ENCODE measurements around the gene CCR9. TPM values are rescaled to one million over a fixed set of nuclear protein-coding genes. Genes with fewer than 3 reads are reported as not detected.

Gene CCR9
- polyA plus RNA-seq, 3 donors: 0.05 to 0.06 TPM; not detected in 1

DNA sequence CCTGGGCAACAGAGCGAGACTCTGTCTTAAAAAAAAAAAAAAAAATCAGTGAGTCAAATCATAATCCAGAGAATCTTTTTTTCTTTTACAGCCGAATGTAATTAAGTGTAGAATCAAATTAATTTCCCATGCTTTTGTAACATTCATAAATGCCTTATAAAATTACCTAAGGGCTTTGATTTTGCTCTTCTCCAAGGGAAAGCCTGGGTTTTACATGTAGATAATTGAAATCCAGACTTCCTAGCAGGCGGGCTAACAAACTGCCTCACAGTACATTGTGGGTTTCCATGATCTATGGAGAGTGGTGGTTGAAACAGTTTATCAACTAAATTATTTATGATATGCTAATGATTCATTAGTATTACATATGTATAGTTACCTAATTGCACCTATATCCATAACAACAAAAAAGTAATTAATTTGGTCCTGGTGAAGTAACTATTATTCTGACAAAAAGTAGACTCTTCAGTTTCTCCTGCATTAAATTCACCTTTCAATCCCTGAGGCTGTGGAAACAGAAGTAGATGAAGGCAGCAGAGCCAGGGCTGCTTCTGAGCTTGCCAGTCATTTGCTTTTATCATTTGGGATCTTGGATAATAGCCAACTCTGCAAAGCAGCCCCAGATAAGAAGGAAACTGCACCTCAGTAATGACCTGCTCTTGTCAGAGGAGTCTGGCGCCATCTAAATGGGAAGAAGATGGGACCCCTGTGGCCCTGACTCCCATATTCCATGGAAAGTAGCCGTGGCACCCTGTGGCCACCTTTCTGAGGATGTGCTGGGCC, 9.5 kb downstream of the CCR9 start:
- H3K27ac ChIP-seq (ENCODE audit: low read depth, low read length): no peak overlapping the region
- WGBS, 3 donors: 92 to 95% (median 94%) methylated on average over 5 of the region's 5 CpGs

DNA sequence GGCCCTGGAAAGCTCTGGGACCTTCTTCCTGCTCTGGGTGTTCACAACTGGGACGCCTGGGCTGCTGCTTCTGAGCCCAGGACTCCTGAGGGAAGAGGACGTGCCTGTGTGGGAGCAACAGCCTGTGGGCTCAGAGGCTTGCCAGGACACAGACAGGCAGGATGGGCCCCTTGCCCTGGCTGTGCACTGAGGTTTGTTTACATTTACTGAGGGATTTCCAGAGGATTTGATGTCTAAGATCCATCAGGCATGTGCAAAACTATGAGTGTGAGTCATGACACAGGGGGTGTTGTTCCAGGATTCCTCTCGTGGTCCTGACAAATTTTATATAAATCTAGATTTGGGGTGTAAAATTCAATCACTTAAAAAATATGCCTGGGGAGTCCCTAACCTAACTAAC, 10.6 kb downstream of the CCR9 start:
- WGBS, 3 donors: 67 to 81% (median 70%) methylated on average over 3 of the region's 3 CpGs

DNA sequence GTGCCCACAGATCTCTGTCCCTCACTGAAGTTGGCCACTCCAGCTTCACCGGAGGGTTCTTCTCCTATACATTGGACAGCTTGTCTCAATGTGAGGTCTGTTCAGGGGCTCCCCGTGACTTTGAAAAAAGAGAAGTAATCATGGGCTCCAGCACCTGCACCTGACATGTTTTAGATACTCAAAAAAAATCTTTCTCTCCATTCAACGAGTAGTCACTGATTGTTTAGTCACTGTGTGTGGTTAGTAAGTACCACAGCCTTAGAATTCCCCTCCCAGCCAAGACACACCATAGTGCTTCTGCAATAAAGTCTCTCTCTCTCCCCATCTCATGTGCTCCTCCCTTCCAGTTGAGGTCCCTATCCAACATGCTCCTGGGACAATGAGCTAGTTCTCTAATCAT, 18.6 kb downstream of the CCR9 start:
- no peak overlapping the region for H3K27ac ChIP-seq (ENCODE audit: low read depth, low read length)
- 74 to 78% (median 78%) methylated on average over 3 of the region's 3 CpGs for WGBS, 3 donors

More for the DNA sequence above, 10.6 kb downstream of the CCR9 start:
- no peak overlapping the region for H3K27ac ChIP-seq (ENCODE audit: low read depth, low read length)

DNA sequence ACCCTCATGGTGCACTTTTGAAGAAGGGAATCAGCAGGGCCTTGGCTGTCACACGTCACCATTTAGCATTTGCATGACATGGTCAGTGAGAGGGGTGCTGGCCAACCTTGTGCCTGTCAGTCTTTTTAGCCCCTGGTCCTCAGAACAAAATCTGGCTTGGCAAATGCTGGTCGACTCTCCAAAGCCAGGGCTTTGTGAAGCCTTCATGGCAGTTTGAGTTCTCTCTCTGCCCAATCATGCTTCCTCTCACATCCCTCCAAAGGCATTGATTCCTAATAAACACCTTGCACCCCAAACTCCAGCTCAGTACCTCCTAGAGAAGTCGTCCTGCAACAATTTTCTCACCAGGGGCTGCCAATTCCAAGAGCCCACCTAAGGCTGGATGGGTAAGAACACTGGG, 19.4 kb downstream of the CCR9 start:
- 75 to 92% (median 89%) methylated on average over 3 of the region's 3 CpGs for WGBS, 3 donors
- no peak overlapping the region for H3K27ac ChIP-seq (ENCODE audit: low read depth, low read length)

DNA sequence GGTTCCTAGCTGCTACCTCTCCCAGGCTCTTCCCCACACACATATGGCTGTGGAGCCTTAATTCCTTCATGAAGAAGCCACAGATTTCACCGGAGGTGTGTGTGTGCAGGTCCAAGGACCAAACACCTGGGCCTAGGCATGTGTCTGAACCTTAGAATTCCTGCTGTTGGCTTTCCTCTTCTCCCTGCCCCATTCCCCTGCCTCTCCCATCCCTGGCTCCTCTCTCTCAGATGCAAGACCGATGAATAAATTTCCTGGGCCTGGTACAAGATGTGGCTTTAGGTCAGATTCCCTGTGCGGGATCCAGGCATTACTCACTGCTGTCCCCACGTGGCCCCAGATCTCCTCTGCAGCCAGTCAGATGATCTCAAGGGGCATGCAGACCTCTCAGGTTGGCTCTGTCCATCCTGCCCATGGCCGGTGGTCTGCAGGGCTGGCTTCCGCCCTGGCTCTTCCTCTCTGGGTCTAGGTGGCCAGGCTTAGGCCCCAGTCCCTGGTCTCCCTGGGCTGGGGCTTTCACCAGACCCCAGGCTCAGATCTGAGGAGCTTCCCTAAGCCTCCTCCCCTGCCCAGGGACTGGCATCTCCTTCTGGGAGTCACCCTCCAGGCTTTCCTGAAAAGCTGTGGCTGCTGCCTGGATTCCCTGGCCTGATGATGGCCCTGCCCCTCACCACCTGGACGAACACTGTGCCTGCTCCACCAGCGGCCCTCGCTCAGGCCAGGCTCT, 20.5 kb downstream of the CCR9 start:
- H3K27ac ChIP-seq (ENCODE audit: low read depth, low read length): no peak overlapping the region
- 66 to 82% (median 78%) methylated on average over 9 of the region's 9 CpGs for WGBS, 3 donors

DNA sequence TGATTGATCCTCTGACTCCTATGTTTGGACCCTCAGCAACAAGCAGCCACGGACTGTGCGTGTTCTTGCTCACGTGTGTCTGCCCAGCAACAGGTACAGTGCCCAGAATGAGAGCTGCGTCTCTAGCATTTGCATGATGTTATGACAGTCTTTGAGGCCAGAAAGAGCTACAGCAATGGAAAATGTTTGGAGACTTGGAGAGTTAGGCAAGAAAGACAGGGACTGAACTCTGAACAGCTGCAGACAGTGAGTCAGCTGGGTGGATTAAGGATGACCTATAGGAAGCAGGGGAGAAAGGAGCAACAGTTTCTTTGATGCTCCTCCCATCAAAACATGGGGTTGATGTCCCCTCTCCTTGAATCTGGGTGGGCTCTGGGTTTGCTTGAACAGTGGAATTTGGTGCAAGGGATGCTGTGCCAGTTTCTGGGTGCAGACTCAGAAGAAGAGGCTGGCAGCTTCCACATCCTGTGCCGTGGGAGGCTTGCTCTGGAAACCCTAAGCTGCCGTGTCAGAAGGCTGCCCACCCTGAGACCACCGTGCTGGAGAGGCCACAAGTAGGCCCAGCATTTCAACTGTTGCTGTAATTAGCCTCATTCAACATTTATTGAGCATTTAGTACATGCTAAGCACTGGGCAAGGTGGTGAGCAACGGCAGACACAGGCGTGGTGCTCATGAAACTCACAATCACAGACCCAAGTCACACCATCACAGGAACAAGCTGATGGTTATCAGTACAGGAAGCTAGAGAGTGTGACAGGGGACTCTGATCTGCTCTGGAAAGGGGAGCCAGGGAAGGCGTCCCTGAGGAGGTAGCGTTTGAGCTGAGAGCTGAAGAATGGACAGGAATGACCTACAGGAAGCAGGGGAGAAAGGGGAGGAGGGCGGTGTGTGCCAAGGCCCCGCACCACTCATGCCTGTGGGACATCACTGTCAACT, 21.7 kb downstream of the CCR9 start:
- 69 to 80% (median 72%) methylated on average over 13 of the region's 13 CpGs for WGBS, 3 donors
- H3K27ac ChIP-seq (ENCODE audit: low read depth, low read length): no peak overlapping the region

DNA sequence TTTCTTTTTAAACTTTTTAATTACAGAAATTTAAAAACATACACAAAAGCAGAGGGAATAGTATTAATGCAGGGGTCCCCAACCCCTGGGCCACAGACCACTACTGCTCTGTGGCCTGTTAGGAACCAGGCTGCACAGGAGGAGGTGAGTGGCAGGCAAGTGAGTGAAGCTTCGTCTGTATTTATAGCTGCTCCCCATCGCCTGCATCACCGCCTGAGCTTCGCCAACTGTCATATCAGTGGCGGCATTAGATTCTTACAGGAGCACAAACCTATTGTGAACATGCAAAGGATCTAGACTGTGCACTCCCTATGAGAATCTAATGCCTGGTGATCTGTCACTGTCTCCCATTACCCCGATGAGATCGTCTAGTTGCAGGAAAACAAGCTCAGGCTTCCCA, 22.4 kb downstream of the CCR9 start:
- WGBS, 3 donors: 88 to 92% (median 91%) methylated on average over 7 of the region's 7 CpGs
- no peak overlapping the region for H3K27ac ChIP-seq (ENCODE audit: low read depth, low read length)

DNA sequence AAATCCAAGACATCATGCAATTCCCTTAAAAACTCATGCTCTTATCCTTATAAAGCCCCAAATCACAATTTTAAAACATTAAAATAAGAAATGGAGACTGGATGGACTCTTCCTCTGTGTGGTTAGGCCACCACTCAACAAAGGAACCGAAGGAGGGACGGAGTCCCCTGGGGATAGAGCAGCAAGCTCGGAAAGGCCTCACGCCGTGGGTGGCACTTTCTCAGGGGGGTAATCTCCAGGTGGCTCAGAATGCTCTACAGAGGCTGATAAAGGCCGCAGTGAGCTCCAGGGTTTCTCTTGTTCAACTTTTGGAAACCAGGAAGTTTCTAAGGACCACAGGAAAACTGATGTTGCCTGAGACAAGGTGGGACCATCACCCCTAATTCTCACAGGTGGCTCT, 23.2 kb downstream of the CCR9 start:
- H3K27ac ChIP-seq (ENCODE audit: low read depth, low read length): no peak overlapping the region
- 84 to 87% (median 86%) methylated on average over 6 of the region's 6 CpGs for WGBS, 3 donors

DNA sequence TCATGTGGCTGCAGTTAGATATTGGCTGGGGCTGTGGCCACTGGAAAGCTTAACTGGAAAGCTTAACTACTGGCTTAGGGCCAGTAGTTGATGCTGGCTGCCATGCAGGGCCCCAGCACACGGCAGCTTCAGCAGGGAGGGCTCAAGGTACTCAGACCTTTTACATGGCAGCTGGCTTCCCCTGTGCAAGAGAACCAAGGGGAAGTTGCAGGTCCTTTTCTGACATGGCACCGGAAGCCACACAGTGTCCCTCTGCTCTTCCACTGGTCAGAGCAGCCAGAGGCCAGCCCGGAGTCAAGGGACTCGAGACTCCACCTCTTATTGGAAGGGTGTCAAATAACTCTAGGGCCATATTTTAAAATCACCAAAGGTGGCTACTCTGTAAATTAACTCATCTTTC, 24.5 kb downstream of the CCR9 start:
- no peak overlapping the region for H3K27ac ChIP-seq (ENCODE audit: low read depth, low read length)
- 71 to 74% (median 73%) methylated on average over 4 of the region's 4 CpGs for WGBS, 3 donors

DNA sequence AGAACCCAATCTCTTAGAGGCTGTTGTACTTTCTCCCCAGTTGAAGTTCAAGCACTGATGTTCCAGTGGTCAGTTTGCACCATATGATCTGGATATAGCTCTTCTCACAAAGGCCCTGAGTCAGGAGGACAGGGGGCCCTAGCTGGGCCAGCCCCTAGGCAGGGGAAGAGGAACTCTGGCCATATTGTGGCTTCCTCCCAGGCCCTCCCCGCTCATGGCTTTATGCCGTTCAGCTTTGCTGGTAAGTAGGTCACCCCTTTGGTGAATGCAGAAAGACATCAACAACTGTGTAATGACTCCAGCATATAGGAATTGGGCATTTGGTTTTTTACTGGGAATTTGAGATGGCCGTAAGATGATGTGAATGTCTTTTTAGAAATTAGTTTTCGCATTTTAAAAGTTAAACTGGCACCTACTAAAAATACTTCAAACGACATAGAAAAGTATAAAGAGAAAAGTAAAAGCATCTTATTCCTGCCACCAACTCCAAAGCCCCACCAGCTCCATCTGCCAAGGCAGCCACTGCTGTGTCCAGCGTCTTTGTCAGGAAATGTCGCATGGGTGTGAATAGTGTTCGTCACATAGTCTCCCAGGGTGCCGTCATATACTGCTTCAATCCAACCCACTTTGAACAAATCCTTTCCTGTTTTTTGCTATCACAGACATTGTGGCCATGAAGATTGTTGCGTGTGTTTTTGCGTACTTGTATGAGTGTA, 25.3 kb downstream of the CCR9 start:
- 88 to 93% (median 90%) methylated on average over 11 of the region's 11 CpGs for WGBS, 3 donors

DNA sequence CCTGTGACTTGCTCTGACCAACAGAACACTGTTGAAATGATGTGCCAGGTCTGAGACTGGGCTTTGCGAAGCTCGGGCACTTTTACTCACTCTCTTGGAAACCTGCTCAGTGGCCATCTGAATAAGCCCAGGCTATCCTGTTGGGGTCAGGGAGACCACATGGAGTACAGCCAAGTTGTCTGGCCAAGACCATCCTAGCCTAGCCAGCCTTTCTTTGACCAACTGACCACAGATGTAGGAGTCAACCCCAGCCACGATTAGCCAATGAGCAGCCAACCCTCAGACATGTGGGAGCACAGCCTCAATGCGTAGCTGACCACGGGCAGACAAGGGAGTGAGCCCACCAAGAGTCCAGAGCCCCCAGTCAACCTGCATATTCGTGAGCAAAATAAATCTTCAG, 26.1 kb downstream of the CCR9 start:
- WGBS, 3 donors: 89 to 90% (median 89%) methylated on average over 6 of the region's 6 CpGs
- H3K27ac ChIP-seq (ENCODE audit: low read depth, low read length): no peak overlapping the region

More for the DNA sequence above, 25.3 kb downstream of the CCR9 start:
- no peak overlapping the region for H3K27ac ChIP-seq (ENCODE audit: low read depth, low read length)

DNA sequence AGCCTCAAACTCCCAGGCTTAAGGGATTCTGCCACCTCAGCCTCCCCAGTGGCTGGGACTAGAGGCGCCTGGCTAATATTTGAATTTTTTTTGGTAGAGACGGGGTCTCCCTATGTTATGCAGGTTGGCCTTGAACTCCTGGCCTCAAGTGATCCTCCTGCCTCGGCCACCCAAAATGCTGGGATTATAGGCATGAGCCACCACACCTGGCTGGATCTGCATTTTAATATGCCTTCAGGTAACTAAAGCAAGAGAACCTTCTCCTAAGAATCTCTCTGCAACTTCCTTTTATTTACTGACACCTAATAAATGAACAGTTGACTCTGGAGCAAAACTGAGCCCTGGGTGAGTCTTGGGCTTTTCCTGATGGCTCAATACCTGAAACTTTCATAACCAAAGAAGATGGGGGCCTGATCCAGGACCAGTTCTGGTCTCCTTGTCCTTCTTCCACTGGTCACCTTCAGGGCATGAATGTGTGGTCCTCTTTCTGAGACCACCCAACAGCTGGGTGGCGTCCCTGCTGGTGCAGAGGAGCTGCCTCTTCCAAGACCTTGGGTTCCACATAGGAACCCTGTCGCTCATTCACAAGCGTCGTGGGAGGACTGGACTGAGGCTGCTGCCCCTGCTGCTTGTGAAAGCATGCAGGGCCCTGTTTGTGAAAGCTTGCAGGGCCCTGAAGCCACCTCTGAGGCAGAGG, 28.2 kb downstream of the CCR9 start:
- 90 to 93% (median 91%) methylated on average over 7 of the region's 7 CpGs for WGBS, 3 donors
- H3K27ac ChIP-seq (ENCODE audit: low read depth, low read length): no peak overlapping the region

DNA sequence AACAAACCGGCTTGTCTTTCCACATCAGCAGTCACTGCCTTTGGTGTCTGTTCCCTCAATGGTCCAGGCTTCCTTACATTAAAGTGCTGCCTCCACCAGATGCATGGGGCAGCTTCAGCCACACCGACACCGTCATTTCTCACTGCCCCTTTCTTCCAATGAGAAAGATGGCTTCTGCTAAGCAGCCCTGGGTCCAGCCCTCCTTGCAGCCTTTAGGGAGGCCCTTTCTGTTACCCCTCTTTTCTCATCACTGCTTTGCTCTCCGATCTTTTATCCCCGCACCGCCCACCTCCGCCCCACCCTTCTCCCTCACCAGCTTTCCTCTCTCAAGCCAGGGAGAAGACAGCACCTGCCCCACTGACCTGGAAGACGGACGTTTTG, 28.7 kb downstream of the CCR9 start:
- H3K27ac ChIP-seq (ENCODE audit: low read depth, low read length): no peak overlapping the region
- WGBS, 3 donors: 82 to 91% (median 87%) methylated on average over 9 of the region's 9 CpGs

DNA sequence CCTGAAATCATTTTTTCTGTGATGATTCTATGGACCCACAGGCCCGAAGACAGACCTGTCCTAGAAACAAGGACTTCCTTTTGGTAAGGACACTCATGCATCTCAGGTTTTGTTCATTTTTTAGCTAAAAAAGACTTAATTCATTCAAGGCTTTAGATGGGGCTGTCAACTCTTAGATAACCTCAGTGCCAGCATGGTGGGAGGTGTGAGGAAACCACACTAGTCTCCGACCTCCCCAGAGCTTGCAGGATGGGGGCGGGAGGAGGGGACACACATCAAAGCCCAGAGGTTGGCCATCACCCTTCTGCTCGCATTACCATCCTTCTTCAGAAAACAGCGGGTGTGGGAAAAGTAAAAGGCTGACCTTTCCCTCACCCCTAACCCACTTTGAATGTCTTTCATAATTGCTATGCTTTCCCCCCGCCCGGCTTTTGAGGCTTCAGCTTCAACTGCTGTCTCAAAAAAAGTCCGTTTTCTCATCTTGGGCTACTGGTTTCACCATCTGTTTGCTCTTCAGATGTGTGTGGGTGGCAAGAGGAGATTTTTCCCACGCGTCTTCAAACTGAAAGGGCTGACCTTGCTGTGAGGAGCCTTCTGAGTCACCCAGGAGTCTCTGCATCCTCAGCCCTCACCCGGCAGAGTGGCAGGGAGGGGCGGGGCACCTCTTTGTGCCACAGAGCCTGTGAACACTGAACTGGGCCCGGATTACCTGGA, 29.3 kb downstream of the CCR9 start:
- 52 to 61% (median 56%) methylated on average over 13 of the region's 13 CpGs for WGBS, 3 donors
- H3K27ac ChIP-seq (ENCODE audit: low read depth, low read length): no peak overlapping the region

DNA sequence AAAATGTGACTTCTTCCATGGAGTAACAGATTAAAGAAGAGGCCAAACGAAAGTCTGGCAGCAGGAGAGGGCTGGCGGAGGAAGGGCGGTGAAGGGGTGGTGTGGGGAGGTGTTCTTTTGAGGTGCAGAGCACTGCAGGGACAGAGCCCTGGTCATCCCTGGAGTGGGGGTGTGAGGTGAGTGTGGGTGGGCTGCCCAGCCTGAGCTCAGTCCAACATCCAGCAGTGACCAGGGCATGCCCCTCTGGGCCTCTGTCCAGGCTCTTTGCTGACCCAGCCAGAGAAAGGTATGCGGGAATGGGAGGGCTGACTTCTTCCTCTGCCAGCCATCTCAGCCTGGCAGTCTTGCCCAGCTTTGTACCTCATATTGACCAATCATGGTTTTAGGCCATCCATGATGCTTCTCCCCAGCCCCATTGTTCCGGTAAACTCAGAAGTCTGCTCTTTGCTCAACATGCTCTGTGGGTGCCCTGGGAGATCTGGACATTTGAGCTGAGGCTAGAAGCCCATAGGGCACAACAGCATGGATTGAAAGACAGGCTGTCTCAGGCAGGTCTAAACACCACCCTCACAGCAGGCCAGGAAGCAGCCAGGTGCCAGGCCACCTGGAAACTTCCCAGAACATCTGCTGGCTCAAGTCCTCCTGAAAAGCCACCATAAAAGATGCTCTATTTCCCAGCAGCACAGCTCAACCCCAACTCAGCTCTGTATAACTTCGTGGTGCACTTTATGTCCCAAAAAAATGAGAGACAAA, 31.0 kb downstream of the CCR9 start:
- 88 to 89% (median 88%) methylated on average over 6 of the region's 6 CpGs for WGBS, 3 donors

DNA sequence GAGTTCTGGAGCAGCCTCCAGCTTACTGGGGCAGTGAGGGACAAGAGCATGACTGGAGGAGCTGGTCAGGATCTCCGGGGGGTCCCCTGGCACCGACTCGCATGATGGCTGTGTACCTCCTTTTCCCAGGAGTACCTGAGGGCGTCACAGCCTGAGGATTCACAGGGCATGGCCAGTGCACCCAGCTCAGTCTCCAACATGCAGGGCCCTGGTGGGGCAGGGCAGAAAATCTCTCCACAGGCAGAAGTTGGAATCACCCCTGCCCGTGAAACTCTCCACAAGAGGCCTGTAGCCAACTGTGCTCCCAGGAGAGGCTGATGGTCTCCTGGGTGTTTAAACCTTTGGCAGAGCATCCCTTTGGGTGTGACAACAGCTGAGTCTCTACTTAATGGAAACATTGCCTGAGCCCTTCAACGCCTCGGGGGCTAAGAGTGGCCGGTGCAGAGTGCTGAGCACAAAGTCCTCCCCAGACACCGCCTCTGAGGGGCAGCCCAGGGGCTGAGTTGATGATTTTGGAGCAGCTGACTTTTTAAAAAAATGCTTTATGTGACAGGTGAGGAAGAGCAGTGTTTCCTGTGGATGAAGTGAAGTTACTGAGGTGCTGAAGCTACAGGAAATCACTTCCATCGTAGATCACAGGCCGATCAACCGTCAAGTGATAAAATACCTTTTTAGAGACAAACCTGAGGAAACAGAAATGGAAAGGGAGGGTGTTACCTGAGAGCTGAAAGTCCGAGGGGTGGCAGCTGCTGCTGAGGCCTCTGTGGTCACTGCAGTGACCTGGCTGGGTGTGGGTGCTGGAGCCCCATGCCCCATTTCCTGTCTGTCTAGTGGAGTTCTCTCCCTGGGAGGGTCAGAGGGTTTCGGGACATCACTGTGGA, 35.1 kb downstream of the CCR9 start:
- H3K27ac ChIP-seq (ENCODE audit: low read depth, low read length): no peak overlapping the region
- 79 to 88% (median 85%) methylated on average over 14 of the region's 14 CpGs for WGBS, 3 donors

More for the DNA sequence above, 31.0 kb downstream of the CCR9 start:
- H3K27ac ChIP-seq (ENCODE audit: low read depth, low read length): no peak overlapping the region
